GM21367 (cell line): ENCODE data around the gene CCL2.
"Not testable (repeated sequence)": the region's sequence is repeated elsewhere in the genome, so short reads cannot be mapped to it uniquely, and the experiment has no call there.

ENCODE experiments used
- ATAC-seq: cut with Tn5 transposase; IDR thresholded peaks from one replicate; pipeline ENCODE4 v1.9.1; 2021; ENCODE audit not compliant: unreplicated experiment

CCL2 gene

GRCh38 chr17:34254651-34255380 is at the start of gene CCL2:
CCL2 (plus strand) TSS chr17:34255285; CDS start chr17:34255350, 65 bp downstream.
- no peak for ATAC-seq

- ATAC-seq = no peak
These were observed 49.7 kb upstream of the CCL2 start for GRCh38 chr17:34205401-34205800.

GRCh38 chr17:34206569-34206968 is 48.5 kb upstream of the CCL2 start:
- no peak for ATAC-seq

GRCh38 chr17:34207572-34207971 is 47.5 kb upstream of the CCL2 start:
- no peak for ATAC-seq

GRCh38 chr17:34218748-34219147 is 36.3 kb upstream of the CCL2 start:
- ATAC-seq = no peak

- no peak for ATAC-seq
These were observed 35.7 kb upstream of the CCL2 start for GRCh38 chr17:34219405-34219804.

GRCh38 chr17:34220045-34220751 is 34.9 kb upstream of the CCL2 start:
- no peak for ATAC-seq

- no peak for ATAC-seq
These were observed 34.2 kb upstream of the CCL2 start for GRCh38 chr17:34220752-34221395.

- ATAC-seq = no peak
These were observed 33.7 kb upstream of the CCL2 start for GRCh38 chr17:34221411-34221810.

- no peak for ATAC-seq
These were observed 32.2 kb upstream of the CCL2 start for GRCh38 chr17:34222722-34223497.

GRCh38 chr17:34225046-34225445 is 30.0 kb upstream of the CCL2 start:
- ATAC-seq = no peak

- no peak for ATAC-seq
These were observed 28.9 kb upstream of the CCL2 start for GRCh38 chr17:34226011-34226743.

GRCh38 chr17:34226744-34227034 is 28.4 kb upstream of the CCL2 start:
- ATAC-seq = no peak

GRCh38 chr17:34227293-34227692 is 27.8 kb upstream of the CCL2 start:
- not testable (repeated sequence) for ATAC-seq

GRCh38 chr17:34227707-34228106 is 27.4 kb upstream of the CCL2 start:
- ATAC-seq = no peak

- ATAC-seq = no peak
These were observed 26.3 kb upstream of the CCL2 start for GRCh38 chr17:34228781-34229180.

- ATAC-seq = no peak
These were observed 24.7 kb upstream of the CCL2 start for GRCh38 chr17:34230342-34230741.

- ATAC-seq = no peak
These were observed 20.5 kb upstream of the CCL2 start for GRCh38 chr17:34234616-34235015.

GRCh38 chr17:34235389-34236028 is 19.6 kb upstream of the CCL2 start:
- no peak for ATAC-seq

- ATAC-seq = no peak
These were observed 18.7 kb upstream of the CCL2 start for GRCh38 chr17:34236281-34236892.
